Activated T-cell treated with anti-CD3 and anti-CD28 coated beads, Interleukin-2, amount 50 U/mL, for 24 hours (primary cell): ENCODE results near the gene STK24.
A peak's percentile ranks its signal among the peaks of the same experiment; 100 is the strongest.

ENCODE experiments used
- DNase-seq: peaks from one replicate; pipeline ENCODE4 v3.0.0-alpha.2; 2020
- H3K27ac Mint-ChIP-seq: 2 replicates; pipeline ENCODE4 v1.8.0; 2020; ENCODE audit warnings: mild to moderate bottlenecking, mixed read lengths
- H3K27me3 Mint-ChIP-seq: 2 replicates; pipeline ENCODE4 v1.8.0; 2020; ENCODE audit warnings: mixed read lengths
- H3K36me3 Mint-ChIP-seq: 2 replicates; pipeline ENCODE4 v1.8.0; 2020; ENCODE audit warnings: low read depth, mixed read lengths
- H3K4me1 Mint-ChIP-seq: 2 replicates; pipeline ENCODE4 v1.8.0; 2020; ENCODE audit warnings: low read depth, mixed read lengths
- H3K4me3 Mint-ChIP-seq: 2 replicates; pipeline ENCODE4 v1.8.0; 2020; ENCODE audit warnings: mild to moderate bottlenecking, moderate library complexity, mixed read lengths
- H3K9me3 Mint-ChIP-seq: 2 replicates; pipeline ENCODE4 v1.8.0; 2020; ENCODE audit warnings: mixed read lengths

Gene STK24

GRCh38 chr13:98483601-98484288, 93.2 kb downstream of the STK24 start:
- no peak overlapping the region for H3K4me3 Mint-ChIP-seq

GRCh38 chr13:98482476-98483444, 94.1 kb downstream of the STK24 start:
- H3K4me3 Mint-ChIP-seq = no peak overlapping the region
- H3K27me3 Mint-ChIP-seq = no peaks in the 10 kb centered on the region
- H3K36me3 Mint-ChIP-seq = peaks cover 70% of the 10 kb centered on the region
- no peaks in the 10 kb centered on the region for H3K9me3 Mint-ChIP-seq
- no peak for DNase-seq
- H3K27ac Mint-ChIP-seq = peak overlapping the region; percentile 88
- peaks cover 94% of the 10 kb centered on the region for H3K4me1 Mint-ChIP-seq

More at GRCh38 chr13:98483601-98484288, 93.2 kb downstream of the STK24 start:
- Mint-ChIP-seq H3K9me3 (no peaks in the 10 kb centered on the region), H3K4me1 (peaks cover 94% of the 10 kb centered on the region), H3K27ac (peak overlapping the region; percentile 88), H3K27me3 (no peaks in the 10 kb centered on the region), H3K36me3 (peaks cover 62% of the 10 kb centered on the region)
- DNase-seq = no peak

- peak; percentile 62 for DNase-seq
- no peak overlapping the region for H3K4me3 Mint-ChIP-seq
- peaks cover 66% of the 10 kb centered on the region for H3K36me3 Mint-ChIP-seq
- H3K9me3 Mint-ChIP-seq = no peaks in the 10 kb centered on the region
- no peaks in the 10 kb centered on the region for H3K27me3 Mint-ChIP-seq
- peaks cover 94% of the 10 kb centered on the region for H3K4me1 Mint-ChIP-seq
- H3K27ac Mint-ChIP-seq = peak overlapping the region; percentile 92
Measured at GRCh38 chr13:98480915-98481877, 95.7 kb downstream of the STK24 start.

GRCh38 chr13:98479496-98480003, 97.4 kb downstream of the STK24 start:
- Mint-ChIP-seq H3K4me1 (peaks cover 91% of the 10 kb centered on the region), H3K4me3 (no peak overlapping the region), H3K27ac (peak overlapping the region; percentile 81), H3K9me3 (no peaks in the 10 kb centered on the region), H3K36me3 (peaks cover 69% of the 10 kb centered on the region), H3K27me3 (no peaks in the 10 kb centered on the region)
- DNase-seq = no peak

GRCh38 chr13:98478189-98479129, 98.4 kb downstream of the STK24 start:
- H3K27me3 Mint-ChIP-seq = no peaks in the 10 kb centered on the region
- H3K4me1 Mint-ChIP-seq = peaks cover 90% of the 10 kb centered on the region
- peak overlapping the region; percentile 85 for H3K27ac Mint-ChIP-seq
- H3K9me3 Mint-ChIP-seq = no peaks in the 10 kb centered on the region
- H3K4me3 Mint-ChIP-seq = peak overlapping the region; percentile 23
- DNase-seq = no peak
- peaks cover 71% of the 10 kb centered on the region for H3K36me3 Mint-ChIP-seq

GRCh38 chr13:98476538-98476966, 100.4 kb downstream of the STK24 start:
- Mint-ChIP-seq H3K27ac (peak overlapping the region; percentile 98), H3K4me1 (peaks cover 90% of the 10 kb centered on the region), H3K4me3 (peak overlapping the region; percentile 66), H3K36me3 (peaks cover 74% of the 10 kb centered on the region), H3K9me3 (no peaks in the 10 kb centered on the region), H3K27me3 (no peaks in the 10 kb centered on the region)
- DNase-seq = peak; percentile 87

GRCh38 chr13:98476106-98476505, 100.8 kb downstream of the STK24 start:
- no peaks in the 10 kb centered on the region for H3K27me3 Mint-ChIP-seq
- peak; percentile 72 for DNase-seq
- peaks cover 90% of the 10 kb centered on the region for H3K4me1 Mint-ChIP-seq
- no peaks in the 10 kb centered on the region for H3K9me3 Mint-ChIP-seq
- H3K4me3 Mint-ChIP-seq = peak overlapping the region; percentile 66
- peaks cover 74% of the 10 kb centered on the region for H3K36me3 Mint-ChIP-seq
- H3K27ac Mint-ChIP-seq = peak overlapping the region; percentile 98

GRCh38 chr13:98475522-98475921, 101.4 kb downstream of the STK24 start:
- H3K4me3 Mint-ChIP-seq = peak overlapping the region; percentile 32

GRCh38 chr13:98474761-98475160, 102.1 kb downstream of the STK24 start:
- Mint-ChIP-seq H3K27ac (peak overlapping the region; percentile 83), H3K4me1 (peaks cover 85% of the 10 kb centered on the region), H3K4me3 (no peak overlapping the region), H3K9me3 (no peaks in the 10 kb centered on the region), H3K36me3 (peaks cover 78% of the 10 kb centered on the region), H3K27me3 (no peaks in the 10 kb centered on the region)
- no peak for DNase-seq

More at GRCh38 chr13:98475522-98475921, 101.4 kb downstream of the STK24 start:
- Mint-ChIP-seq H3K27me3 (no peaks in the 10 kb centered on the region), H3K27ac (peak overlapping the region; percentile 83), H3K4me1 (peaks cover 87% of the 10 kb centered on the region), H3K36me3 (peaks cover 75% of the 10 kb centered on the region), H3K9me3 (no peaks in the 10 kb centered on the region)
- no peak for DNase-seq

- no peak overlapping the region for H3K4me3 Mint-ChIP-seq
- H3K9me3 Mint-ChIP-seq = no peaks in the 10 kb centered on the region
- H3K4me1 Mint-ChIP-seq = peaks cover 81% of the 10 kb centered on the region
- H3K27ac Mint-ChIP-seq = peak overlapping the region; percentile 83
- no peaks in the 10 kb centered on the region for H3K27me3 Mint-ChIP-seq
- no peak for DNase-seq
- H3K36me3 Mint-ChIP-seq = peaks cover 77% of the 10 kb centered on the region
Measured at GRCh38 chr13:98474292-98474691, 102.6 kb downstream of the STK24 start.

- peaks cover 77% of the 10 kb centered on the region for H3K4me1 Mint-ChIP-seq
- no peaks in the 10 kb centered on the region for H3K27me3 Mint-ChIP-seq
- no peak for DNase-seq
- H3K9me3 Mint-ChIP-seq = no peaks in the 10 kb centered on the region
- peak overlapping the region; percentile 83 for H3K27ac Mint-ChIP-seq
- peaks cover 77% of the 10 kb centered on the region for H3K36me3 Mint-ChIP-seq
- no peak overlapping the region for H3K4me3 Mint-ChIP-seq
Measured at GRCh38 chr13:98473788-98474144, 103.1 kb downstream of the STK24 start.

GRCh38 chr13:98473135-98473787, 103.6 kb downstream of the STK24 start:
- Mint-ChIP-seq H3K27me3 (no peaks in the 10 kb centered on the region), H3K4me1 (peaks cover 73% of the 10 kb centered on the region), H3K36me3 (peaks cover 79% of the 10 kb centered on the region), H3K9me3 (no peaks in the 10 kb centered on the region), H3K27ac (peak overlapping the region; percentile 78), H3K4me3 (no peak overlapping the region)
- no peak for DNase-seq
